HG02852 (cell line): ENCODE results near the gene ALDOC.
"Not testable (repeated sequence)": the region's sequence is repeated elsewhere in the genome, so short reads cannot be mapped to it uniquely, and the experiment has no call there.

Source experiments
- ATAC-seq: cut with Tn5 transposase; IDR thresholded peaks from one replicate; pipeline ENCODE4 v1.9.1; 2021; ENCODE audit warnings: mild to moderate bottlenecking, moderate library complexity; ENCODE audit not compliant: unreplicated experiment

Gene ALDOC

GRCh38 chr17:28576758-28577465 is at the start of gene ALDOC:
Gene ALDOC, minus strand, starts transcription at chr17:28576895. Its CDS starts 1,363 bp downstream, at chr17:28575532.
- peak; percentile 78 for ATAC-seq

DNA sequence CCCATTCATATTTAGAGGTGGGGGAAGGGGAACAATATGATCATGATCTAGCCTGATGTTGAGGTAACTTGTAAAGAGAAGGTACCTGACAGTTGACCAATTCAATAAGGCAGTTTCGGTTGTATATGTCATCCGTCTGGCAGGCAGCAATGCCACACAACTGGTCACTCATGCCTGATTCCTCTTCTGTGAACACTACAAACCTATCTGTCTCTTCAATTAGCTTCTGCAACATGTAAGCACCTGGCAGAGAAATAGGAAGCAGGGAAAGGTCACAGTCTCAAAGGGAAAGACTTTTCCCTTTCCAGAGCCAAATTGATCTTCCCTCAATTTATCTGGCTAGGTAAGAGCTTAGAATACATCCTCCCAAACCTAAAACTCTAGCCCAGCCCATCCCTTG is 47.5 kb upstream of the ALDOC start:
- no peak for ATAC-seq

DNA sequence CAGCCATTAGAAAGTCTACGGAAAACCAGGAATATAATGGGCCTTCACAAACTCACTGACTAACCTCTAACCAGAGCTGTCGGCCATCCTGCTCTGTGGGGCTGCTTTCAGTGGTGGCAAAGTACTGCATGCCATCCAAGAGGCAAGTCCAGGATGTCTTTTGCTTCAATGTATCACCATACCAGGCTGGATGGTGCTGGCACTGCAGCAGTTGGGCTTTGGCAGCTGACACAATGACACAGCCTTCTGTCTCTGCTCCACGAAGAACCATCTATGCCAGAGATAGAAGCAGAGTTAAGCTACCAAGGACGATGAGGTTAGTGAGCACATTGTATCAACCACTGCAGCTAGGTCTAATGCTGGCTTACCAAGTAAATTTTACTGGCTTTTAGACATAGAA is 47.0 kb upstream of the ALDOC start:
- ATAC-seq = no peak

GRCh38 chr17:28622186-28622585 is 45.5 kb upstream of the ALDOC start:
- ATAC-seq = no peak

DNA sequence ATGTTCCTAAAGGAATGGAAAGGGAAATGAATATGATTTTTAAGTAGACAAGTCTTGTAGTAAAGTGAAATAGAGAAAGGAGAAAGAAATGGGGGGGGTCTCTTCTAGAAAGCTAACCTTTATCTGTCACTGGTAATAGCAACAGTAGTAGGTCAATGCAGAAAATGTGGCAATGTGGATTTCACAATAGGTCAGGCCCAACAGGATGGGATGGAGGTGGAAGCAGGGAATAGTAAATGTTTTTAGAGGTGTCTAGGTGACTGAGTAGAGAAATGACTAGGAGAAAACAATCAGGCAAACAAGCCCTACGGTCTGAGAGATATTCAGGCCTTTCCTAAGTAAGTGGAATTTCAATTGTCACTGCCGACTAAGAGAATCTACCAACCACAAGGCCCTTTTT is 43.3 kb upstream of the ALDOC start:
- ATAC-seq = no peak

DNA sequence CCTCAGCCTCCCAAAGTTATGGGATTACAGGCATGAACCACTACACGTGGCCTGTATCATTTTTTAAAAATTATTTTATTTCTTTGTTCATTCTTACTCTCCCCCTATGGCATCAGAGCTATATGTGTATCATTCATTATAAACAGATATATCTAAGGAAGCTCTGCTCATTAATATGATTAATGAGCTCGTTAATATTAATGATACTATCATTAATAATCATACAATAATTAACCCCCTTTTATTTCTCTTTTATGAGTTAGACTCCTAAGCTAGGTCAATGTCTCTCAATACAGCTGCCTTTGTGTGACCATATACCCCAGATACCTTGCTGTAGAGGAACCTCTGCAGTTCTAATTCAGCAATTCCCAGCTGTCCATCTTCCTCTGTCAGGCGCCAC is 41.8 kb upstream of the ALDOC start:
- ATAC-seq = no peak

DNA sequence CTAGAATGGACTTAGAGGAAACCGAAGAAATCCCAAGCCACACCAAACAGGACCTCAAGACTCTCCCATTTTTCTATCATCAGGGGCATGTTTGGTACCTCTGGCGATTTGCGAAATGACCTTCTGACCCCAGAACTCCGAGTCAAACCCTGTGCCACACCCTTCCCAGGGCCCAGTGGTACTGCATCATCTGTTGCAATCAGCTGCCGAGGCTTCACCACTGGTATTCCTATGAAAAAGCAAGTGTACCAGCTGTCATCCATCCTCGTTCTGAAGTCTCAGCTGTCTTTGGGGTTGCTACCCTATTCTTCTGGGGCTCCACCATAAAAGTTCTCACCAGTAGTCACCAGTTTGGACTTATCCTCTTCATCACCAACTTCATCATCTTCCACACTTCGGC is 39.6 kb upstream of the ALDOC start:
- ATAC-seq = no peak

- no peak for ATAC-seq
Observed at GRCh38 chr17:28615260-28615940, 38.7 kb upstream of the ALDOC start.

- no peak for ATAC-seq
Observed at GRCh38 chr17:28613931-28614381, 37.3 kb upstream of the ALDOC start, which contains the start of gene RSKR. Gene RSKR, minus strand, starts transcription at chr17:28614185. Its CDS starts 24 bp downstream, at chr17:28614161.

GRCh38 chr17:28612936-28613872 is 36.5 kb upstream of the ALDOC start:
- ATAC-seq = no peak

GRCh38 chr17:28612531-28612930 is 35.8 kb upstream of the ALDOC start:
- ATAC-seq = no peak

DNA sequence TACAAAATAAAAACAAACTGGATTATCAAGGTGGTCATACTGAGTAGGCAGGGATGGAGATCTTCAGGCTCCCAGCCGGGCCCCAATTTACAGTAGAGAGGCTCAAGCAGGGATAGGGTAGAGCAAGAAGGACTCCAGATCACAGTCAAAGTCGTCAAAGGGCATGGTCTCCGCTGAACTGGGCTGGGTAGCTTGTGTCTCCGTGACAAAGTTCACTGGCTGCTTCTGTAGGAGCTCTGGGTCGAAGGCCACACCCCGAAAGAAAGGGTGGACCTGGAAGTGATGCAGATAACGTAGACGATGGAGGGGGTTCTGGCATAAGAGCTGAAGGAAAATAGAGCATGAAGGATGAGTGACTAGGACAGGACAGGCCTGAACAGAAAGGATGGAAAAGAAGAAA is 33.7 kb upstream of the ALDOC start:
- no peak for ATAC-seq

DNA sequence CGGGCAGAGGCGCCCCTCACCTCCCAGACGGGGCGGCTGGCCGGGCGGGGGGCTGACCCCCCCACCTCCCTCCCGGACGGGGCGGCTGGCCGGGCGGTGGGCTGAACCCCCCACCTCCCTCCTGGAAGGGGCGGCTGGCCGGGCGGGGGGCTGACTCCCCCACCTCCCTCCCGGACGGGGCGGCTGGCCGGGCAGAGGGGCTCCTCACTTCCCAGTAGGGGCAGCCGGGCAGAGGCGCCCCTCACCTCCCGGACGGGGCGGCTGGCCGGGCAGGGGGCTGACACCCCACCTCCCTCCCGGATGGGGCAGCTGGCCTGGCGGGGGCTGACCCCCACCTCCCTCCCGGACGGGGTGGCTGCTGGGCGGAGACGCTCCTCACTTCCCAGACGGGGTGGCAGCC is 27.3 kb upstream of the ALDOC start:
- ATAC-seq = not testable (repeated sequence)

GRCh38 chr17:28599311-28600184 is 22.9 kb upstream of the ALDOC start:
- ATAC-seq = peak; percentile 50

GRCh38 chr17:28598799-28599310 is 22.2 kb upstream of the ALDOC start, which contains the start of gene SPAG5:
Gene SPAG5, minus strand, starts transcription at chr17:28599025. Its CDS starts 79 bp downstream, at chr17:28598946.
- peak; percentile 73 for ATAC-seq

GRCh38 chr17:28598389-28598788 is 21.7 kb upstream of the ALDOC start:
- no peak for ATAC-seq

DNA sequence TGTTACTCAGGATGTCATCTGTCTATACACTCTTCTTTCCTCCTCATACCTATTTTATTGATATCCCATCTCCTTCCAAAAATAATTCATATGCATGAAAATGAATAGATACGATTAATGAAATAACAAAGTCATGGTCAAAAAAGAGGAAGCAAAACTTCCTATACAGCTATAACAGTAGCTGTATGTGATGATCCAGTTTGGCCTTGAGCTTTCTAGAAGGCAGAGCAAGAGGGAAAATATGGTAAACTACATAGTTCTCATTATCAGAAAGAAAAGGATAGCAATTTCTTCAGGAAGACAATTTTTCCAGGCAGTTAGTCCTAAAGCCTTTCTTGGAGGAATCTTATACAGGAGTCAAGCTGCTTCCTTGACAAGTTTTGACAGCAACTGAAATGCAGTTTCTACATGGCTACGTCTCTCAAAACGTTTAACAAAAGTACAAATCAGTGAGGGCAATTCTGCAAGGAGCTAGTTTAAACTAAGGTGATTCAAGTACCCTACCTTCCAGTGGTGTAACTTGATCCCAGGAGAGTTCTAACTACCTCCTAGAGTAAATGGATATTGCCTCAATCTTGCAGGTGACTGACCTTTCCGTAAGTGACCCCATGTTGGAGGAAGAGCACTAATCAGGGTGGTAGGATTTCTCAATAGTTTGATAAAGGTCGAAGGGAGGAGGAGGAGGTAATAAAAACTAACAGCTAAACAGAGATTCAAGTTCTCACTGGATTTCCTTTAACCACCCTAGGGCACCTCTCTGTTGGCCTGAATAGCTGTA is 21.1 kb upstream of the ALDOC start:
- no peak for ATAC-seq

GRCh38 chr17:28592260-28592659 is 15.6 kb upstream of the ALDOC start:
- no peak for ATAC-seq

DNA sequence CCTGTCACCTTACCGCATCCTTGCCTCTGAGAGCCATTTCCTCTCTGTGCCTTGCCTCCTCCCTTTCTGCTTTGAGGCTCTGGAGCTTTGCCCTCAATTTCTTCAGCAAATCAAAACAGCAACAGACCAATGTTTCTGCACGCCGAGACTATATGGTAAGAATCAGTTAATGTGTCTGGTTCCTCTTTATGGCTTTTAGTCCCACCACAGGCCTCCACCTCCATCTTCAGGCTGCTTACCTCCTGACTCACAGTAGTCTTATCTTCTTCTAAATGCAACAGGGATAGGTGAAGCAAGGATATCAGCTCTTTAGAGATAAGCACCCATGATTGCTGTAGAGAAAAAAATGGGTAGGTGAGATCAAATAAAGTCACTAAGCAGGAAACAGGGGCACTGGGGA is 9.2 kb upstream of the ALDOC start:
- no peak for ATAC-seq
